NAMALWA (cell line): ENCODE measurements around the gene CNN1.
"Not testable (repeated sequence)": the region's sequence is repeated elsewhere in the genome, so short reads cannot be mapped to it uniquely, and the experiment has no call there.

Experiments
- DNase-seq: peaks from one replicate; pipeline ENCODE4 v3.0.0-alpha.2; 2015; ENCODE audit warnings: low spot score

The CNN1 gene

DNA sequence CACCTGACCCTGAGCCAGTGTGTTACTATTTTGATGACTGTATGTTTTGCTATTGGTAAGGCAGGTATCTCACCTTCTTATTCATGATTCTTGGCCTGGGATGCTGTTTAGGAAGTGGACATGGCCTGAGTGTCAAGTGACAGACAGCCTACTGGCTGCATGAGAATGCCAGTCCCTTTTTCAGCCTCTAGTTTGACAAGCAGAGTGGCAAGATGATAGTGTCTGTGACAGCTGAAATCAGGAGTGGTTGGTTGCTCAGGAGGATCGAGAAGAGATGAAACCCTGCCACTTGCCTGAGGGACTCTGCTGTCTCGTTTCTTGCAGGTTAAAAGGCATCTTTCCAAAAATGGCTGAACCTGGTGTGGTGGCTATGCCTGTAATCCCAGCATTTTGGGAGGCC is 27.5 kb downstream of the CNN1 start:
- DNase-seq = no peak

DNA sequence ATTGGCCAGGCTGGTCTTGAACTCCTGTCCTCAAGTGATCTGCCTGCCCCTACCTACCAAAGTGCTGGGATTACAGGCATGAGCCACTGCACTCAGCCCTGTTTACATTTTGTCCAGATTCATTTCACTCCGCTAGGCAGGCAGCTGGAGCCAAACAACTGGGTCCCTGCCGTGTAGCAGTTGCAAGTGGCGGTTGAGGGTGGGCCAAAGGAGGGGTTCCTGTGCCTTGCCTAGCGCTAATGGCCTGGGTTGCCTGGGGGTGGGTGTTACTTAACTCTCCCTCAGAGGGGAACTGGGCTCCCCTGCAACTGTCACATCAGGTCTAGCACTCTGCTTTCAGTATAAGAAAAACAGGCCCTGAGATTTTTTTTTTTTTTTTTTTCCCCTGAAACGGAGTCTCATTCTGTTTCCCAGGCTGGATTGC is 31.4 kb downstream of the CNN1 start:
- DNase-seq = peak; percentile 31

DNA sequence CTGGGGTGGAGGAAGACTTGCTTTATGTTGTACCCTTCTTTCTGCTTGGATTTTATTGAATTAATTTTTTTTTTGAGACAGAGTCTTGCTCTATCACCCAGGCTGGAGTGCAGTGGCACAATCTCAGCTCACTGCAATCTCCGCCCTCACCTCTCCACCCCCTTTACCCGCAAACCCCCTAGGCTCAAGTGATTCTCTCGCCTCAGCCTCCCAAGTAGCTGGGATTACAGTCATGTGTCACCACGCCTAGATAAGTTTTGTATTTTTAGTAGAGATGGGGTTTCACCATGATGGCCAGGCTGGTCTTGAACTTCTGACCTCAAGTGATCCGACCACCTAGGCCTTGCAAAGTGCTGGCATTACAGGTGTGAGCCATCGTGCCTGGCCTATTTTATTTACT is 34.7 kb downstream of the CNN1 start:
- DNase-seq = not testable (repeated sequence)

DNA sequence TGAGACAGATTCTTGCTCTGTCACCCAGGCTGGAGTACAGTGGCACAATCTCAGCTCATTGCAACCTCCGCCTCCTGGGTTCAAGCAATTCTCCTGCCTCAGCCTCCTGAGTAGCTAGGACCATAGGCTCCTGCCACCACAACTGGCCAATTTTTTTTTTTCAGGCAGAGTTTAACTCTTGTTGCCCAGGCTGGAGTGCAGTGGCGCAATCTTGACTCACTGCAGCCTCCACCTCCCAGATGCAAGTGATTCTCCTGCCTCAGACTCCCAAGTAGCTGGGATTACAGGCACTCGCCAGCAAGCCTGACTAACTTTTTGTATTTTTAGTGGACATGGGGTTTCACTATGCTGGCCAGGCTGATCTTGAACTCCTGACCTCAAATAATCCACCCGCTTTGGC is 35.1 kb downstream of the CNN1 start:
- DNase-seq = not testable (repeated sequence)

DNA sequence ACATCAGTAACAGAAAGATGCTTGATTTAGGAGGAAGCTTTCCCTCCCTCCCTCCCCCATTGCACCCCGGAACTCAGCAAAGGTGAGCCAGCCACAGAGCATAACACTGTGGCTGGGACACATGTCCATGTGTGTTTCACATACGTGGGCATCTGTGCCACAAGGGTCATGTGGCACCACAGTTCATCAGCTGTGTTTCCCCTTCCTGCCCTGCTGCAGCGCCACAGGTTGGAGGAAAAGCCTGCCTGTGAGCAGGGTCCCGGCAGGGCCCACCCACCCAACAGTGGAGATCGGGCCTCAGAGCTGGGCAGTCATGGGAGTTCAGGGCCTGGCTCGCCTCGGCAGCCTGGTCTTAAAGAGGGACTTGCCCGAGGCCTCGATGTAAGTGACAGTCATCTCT is 36.0 kb downstream of the CNN1 start:
- DNase-seq = no peak

DNA sequence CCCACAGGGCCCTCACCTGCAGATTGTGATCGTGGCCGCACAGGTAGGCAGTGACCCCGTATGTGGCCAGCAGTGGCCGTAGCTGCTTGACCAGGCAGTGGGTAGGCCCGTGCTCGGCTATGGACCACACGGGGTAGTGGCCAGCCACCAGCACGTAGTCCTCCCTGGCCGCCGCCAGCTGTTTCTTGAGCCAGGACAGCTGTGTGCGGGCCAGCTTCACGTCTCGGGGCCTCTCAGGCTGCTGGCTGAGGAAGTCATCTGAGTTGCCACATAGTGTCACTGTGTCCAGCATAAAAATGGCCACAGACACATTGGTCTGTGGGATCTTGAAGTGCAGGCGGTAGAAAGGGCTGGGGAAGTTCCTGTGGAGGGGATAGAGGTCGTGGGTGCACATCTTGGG is 37.6 kb downstream of the CNN1 start:
- DNase-seq = no peak

DNA sequence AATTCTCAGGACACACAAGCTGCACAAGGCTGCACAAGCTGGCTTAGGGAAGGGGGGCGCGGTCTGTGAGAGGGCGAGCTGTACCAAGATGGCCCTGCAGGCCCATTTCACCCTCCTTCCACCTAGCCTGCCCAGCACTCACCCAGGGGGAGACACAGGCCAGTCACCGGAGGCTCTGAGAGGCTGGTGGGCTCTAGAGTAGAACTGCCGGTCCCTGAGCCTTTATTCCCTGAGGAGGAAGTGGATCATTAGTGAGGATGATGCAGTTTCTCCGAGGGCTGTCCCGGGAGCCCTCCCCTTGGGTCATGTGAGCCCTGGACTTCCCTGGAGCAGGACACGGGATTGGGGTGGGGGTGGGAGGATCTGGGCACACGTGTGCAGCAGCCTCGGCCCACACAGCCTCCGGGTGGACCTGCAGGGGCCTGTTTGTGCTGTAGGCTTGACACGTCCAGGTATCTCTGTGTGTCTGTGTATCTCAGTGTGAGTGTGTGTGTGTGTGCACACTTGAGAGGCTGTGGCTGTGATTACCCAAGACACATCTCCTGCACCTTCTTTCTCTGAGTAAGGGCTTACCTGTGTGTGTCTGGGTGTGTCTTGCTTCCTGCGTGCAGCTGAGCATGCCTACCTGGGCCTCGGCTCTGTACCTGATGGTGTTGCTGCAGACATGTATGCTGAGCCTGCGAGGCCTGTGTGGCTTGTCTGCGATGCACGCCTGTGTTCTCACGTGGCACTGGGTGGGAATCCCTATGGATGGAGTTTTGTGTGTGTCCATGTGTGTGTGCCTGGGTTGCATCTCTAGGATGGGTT is 39.0 kb downstream of the CNN1 start, which contains the start of gene ACP5:
ACP5 (minus strand) TSS at position 195 of the 807 bp plus-strand sequence. CDS start 328 bp downstream, outside the sequence.
- DNase-seq = no peak

DNA sequence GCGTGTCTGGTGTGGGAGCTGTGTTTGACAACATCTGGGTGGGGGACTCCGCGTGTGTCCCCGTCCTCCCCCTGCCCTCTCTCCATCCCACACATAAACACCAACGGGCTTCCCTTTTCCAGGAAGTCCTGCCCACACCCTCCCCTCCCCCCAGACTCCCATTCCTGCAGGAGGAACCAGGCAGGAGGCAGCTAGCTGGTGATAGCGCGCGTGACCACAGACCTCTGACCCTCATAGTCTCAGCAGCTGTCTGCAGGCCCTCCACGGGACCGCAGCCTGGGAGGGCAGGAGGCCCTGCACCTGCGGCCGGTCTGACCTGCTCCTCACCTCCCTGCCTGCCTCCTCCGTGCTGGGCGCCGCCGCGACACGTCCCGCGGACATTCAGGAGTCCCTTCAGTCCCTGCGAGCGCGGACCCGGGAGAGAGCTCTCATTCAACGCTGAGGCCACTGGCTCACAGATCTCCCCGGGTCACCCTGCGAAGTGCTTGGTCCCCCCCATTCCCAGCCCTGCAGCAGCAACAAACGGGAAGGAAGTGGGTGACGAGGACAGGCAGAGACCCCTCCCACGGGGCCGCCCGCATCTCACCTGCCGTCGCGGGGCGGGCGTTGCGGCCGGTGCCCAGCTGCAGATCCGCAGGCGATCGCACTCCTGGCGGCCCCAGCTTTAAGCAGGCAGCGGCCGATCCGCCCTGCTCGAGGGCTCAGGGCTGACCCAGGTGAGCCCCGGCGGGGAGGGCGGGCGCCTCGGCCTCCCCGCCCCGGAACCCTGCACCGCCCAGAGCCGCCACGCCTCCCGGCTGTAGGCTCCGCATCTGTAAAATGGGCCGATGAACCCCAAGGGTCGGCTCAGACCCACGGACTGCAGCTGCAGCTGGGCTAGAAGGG is 39.8 kb downstream of the CNN1 start:
- DNase-seq = no peak

DNA sequence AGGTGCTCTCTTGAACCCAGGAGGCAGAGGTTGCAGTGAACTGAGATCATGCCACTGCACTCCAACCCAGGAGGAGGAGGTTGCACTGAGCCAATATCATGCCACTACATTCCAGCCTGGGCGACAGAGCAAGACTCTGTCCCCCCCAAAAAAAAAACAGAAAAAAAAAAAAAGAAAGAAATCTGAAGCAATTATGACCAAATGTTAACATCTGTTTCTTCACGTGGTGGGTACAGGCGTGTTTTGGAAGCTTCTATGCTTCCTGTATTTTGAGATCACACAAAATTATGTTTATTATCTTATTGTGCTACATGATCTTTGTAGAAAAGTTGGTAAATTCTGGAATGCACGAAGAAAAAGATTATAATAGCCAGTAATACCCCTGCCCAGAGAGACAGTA is 41.5 kb downstream of the CNN1 start:
- DNase-seq = no peak

DNA sequence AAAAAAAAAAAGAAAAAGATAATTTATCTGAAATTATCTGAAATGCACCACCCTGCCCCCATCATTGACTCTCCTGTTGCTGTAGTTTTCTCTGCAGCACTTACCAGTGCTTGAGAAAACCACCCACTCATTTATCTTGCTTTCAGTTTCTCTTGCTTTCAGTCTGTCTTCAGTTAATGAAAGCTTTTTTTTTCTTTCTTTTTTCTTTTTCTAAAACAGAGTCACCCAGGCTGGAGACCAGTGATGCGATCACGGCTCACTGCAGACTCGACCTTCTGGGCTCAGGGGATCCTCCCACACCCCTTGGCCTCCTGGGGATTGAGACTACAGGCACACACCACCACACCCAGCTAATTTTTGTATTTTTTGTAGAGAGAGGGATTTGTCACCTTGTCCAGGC is 43.1 kb downstream of the CNN1 start:
- peak; percentile 91 for DNase-seq

DNA sequence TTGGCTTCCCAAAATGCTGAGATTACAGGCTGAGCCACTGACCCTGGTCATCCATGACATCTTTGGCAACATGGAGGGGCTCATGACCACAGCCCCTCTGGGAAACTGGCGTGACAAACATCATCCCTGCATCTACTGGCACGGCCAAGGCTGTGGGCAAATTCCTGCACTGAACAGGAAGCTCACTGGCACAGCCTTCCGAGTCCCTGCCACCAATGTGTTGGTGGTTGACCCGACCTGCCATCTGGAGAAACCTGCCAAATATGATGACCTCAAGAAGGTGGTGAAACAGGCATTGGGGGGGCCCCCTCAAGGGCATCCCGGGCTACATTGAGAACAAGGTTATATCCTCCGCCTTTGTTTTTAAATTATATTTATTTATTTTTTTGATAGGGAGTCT is 47.7 kb downstream of the CNN1 start:
- no peak for DNase-seq

DNA sequence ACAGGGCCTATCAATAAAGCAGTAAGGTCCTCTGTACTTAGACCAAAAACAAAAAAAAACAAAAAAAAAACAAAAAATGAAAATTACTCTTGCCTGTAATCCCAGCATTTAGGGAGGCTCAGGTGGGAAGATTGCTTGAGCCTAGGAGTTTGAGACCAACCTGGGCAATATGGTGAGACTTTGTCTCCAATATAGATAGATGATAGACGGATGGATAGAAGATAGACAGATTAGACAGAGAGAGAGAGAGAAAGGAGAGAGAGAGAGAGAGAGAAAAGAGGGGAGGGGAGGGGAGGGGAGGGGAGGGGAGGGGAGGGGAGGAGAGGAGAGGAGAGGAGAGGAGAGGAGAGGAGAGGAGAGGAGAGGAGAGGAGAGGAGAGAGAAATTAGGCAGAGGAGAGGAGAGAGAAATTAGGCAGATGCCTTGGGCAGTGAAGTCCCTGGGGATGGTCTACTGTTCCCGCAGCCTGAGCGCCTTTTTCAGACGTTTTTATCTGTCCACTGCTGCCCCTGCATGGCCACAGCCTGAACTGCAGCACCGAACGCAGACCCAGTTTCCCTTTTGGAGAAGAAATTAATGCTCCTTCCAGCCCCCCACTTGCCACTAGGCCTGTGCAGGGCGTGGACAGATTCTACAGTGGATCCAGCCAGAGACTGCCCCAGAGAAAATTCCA is 48.8 kb downstream of the CNN1 start:
- peak; percentile 90 for DNase-seq

DNA sequence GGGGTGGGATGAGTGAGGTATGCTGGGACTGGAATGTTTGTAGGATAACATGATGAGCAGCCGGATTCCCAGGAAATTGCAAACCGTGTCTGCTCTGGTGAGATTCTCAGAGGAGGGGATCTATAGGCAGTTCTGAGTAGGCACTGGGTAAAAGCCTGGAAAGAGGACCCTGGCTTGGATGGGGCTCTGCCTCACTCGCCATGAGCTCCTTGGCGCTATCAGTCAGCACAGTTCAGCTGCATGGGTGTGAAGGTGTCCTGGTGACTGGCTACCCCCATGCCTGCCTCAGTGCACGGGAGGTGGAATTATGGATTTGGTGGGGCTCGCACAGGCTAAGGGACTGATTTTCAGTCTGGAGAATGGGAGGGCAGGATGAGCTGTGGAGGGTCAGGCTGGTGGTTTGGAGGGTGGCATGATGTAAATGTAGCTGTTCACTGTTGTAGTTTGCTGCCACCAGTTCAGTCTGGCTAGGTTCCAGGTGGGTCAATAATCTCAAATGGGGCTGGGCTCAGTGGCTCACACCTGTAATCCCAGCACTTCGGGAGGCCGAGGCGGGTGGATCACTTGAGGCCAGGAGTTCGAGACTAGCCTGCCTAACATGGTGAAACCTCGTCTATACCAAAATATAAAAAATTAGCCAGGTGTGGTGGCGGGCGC is 49.5 kb downstream of the CNN1 start:
- no peak for DNase-seq

DNA sequence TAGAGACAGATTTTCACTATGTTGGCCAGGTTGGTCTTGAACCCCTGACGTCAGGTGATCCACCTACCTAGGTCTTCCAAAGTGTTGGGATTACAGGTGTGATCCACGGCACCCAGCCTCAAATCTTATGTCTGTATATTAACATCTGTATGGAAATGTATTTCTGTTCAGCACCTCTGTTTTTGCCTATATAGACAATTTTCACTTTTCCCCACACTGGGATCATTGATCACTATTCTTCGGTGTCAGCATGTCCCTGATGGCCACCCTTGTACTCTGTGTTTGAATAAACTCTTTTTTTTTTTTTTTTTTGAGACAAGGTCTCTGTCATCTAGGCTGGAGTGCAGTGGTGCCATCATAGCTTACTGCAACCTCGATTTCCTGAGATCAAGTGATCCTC is 55.4 kb downstream of the CNN1 start:
- no peak for DNase-seq

DNA sequence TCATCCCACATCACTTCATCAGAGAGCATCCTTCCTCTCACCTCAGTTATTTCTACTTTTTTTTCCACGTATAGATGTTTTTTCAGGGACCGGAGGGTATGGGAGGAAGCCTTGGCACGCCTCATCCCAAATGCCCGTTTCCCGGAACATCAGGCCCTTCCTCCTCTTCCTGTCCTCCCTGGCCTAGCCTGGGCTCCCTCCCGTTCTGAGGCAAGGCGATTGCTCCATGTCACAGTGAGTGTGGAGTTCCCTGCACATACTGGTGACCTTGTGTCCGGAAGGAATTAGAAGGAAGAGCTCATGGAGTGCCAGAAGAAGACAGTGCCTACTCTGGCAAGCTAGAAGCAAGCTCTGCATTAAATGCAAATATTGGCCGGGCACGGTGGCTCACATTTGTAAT is 57.5 kb downstream of the CNN1 start:
- no peak for DNase-seq

DNA sequence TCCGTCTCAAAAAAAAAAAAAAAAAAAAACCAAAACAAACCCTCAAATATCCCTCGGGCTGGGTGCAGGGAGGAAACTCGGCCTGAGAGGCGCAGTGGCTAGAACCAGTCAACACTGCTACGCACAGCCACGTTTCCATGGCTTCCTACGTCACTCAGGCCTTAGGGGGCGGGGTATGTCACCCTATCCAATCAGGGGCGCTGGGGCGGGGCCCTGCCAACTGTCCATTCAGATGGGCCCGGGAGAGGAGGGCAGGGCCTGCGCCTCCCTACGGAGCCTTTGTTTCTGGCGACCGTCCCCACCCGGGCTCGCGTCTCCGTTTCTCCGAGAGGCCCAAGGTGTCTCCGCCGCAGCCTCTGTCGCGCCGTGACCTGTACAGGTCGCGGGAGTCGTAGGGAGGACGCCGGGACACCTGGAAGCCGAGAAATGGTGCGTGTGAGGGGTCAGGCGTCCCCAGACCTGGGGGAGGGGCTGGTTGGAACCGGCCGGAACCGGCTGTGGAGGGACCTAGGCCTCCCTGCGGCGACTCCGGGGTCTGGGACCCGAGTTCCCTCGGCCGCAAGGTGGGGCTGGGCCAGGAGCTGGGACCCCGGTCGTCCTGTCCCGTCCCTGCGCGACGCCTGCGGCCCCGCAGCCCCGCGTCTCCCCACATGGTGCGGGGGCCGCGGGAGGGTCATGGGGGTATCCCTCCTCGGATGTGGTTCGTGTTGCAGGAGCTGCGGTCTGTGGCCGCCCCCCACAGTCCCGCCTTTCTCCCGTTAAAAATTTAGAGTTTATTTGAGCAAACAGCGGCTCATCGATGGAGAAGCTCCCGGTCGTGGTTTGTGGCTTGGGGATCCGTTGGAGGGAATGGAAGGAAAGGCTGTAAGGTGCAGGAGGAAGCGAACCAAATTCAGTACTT is 58.8 kb downstream of the CNN1 start, which contains the start of gene ZNF627:
ZNF627 (plus strand) TSS at position 282 of the 901 bp plus-strand sequence; CDS start at position 427, 145 bp downstream.
- DNase-seq = peak; percentile 98

DNA sequence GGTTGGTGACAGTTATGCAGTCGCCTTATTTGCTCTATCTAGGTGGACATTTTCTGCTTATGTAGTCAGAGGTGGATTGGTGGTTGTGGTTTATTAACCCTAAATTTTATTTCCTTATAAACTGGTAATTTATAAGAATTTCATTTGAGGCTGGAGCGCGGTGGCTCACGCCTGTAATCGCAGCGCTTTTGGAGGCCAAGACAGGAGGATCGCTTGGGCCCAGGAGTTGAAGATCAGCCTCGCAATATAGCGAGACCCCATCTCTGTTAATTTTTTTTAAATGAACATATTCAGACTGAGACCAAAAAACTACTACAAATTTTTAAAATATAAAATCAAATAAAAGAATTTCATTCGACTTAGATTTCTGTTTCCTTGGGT is 59.4 kb downstream of the CNN1 start:
- no peak for DNase-seq

DNA sequence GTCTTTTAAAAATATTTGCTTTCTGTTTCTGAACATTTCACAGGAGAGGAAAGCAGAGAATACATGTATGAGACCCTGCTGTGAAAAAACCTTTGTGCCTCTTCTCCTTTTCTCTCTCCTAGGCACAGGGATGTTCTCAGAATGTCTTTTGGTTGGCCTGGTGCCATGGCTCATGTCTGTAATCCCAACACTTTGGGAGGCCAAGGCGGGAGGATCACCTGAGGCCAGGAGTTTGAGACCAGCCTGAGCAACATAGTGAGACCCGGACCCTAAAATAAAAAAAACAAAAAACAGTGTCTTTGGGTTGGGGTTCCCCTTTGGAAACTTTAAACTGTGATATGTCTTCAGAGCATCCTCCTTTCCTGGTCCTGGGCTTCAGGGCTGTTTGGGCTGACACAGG is 60.1 kb downstream of the CNN1 start:
- DNase-seq = no peak

DNA sequence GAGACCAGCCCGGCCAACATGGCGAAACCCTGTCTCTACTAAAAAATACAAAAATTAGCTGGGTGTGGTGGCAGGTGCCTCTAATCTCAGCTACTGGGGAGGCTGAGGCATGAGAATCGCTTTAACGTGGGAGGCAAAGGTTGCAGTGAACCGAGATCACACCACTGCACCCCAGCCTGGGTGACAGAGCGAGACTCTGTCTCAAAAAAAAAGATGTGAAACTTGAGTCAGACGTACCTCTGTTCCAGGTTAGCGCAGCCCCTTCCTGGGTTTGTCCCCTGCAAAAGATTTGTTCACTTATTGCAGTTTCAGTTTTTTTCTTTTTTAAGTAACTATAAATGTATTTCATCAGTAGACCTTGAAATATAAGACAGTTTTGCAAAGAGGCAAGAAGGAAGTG is 61.1 kb downstream of the CNN1 start:
- not testable (repeated sequence) for DNase-seq
